Keratinocyte (primary cell): ENCODE measurements around the gene GRIK2.

Source experiments
- EZH2 ChIP-seq: IDR thresholded peaks from one replicate; pipeline ENCODE4 v1.6.1; 2012; ENCODE audit warnings: inconsistent platforms, mild to moderate bottlenecking, low read length, moderate library complexity
- TF ChIP-seq, protein P1 (sequence below), 3 experiments: IDR thresholded peaks in 1 of 3; conservative IDR thresholded peaks in 1 of 3; optimal IDR thresholded peaks in 1 of 3; 2 replicates in 2 of 3; 3 replicates in 1 of 3; pipeline versions ENCODE3 to v1.5.1; 2011; ENCODE audit warnings: low read length in 3 of 3, mild to moderate bottlenecking in 3 of 3, moderate library complexity in 2 of 3, control low read depth in 1 of 3, inconsistent platforms in 1 of 3; ENCODE audit not compliant: insufficient read depth in 2 of 3; ENCODE audit errors: extremely low read depth in 1 of 3

DNA sequence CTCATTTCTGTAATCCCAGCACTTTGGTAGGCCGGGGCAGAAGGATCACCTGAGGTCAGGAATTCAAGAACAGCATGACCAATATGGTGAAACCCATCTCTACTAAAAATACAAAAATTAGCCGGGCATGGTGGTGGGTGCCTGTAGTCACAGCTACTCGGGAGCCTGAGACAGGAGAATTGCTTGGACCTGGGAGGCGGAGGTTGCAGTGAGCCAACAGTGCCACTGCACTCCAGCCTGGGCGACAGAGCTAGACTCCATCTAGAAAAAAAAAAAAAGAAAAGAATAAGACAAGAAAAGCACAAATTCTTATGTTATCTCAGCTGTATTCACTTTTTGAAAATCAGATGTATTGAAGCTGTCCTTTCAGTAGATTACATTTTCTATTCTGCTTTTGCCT, 289.4 kb downstream of the GRIK2 start:
- TF ChIP-seq, protein P1, sequence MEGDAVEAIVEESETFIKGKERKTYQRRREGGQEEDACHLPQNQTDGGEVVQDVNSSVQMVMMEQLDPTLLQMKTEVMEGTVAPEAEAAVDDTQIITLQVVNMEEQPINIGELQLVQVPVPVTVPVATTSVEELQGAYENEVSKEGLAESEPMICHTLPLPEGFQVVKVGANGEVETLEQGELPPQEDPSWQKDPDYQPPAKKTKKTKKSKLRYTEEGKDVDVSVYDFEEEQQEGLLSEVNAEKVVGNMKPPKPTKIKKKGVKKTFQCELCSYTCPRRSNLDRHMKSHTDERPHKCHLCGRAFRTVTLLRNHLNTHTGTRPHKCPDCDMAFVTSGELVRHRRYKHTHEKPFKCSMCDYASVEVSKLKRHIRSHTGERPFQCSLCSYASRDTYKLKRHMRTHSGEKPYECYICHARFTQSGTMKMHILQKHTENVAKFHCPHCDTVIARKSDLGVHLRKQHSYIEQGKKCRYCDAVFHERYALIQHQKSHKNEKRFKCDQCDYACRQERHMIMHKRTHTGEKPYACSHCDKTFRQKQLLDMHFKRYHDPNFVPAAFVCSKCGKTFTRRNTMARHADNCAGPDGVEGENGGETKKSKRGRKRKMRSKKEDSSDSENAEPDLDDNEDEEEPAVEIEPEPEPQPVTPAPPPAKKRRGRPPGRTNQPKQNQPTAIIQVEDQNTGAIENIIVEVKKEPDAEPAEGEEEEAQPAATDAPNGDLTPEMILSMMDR (optimal IDR thresholded peaks at IDR 0.05 in 1 of 3, IDR thresholded peaks at IDR 0.05 in 1 of 3, conservative IDR thresholded peaks at IDR 0.05 in 1 of 3; ENCODE audit: extremely low read depth in 1 of 3, insufficient read depth in 2 of 3, low read length in 3 of 3), result no peak
- TF ChIP-seq EZH2, result no peak
